Endothelial cell of umbilical vein (primary cell): ENCODE measurements around the gene TCERG1L. TPM values are rescaled to one million over a fixed set of nuclear protein-coding genes. Genes with fewer than 3 reads are reported as not detected.

Experiments used
- BruUV-seq: library from RNA; stranded (reverse); fragments of 400-500 nt; replicated peaks from 2 replicates; lab custom pipeline; 2021; lab: Mats Ljungman, UMichigan
- CTCF ChIA-PET: fragments of 300-600, 350-600 bp; sonication (Branson Sonifier 250); formaldehyde crosslinking; loops from one replicate; lab custom pipeline; 2021; ENCODE audit warnings: antibody characterized with exemption, inconsistent platforms; lab: Charles Lee
- POLR2A ChIA-PET: fragments of 300-600, 350-600 bp; sonication (Branson Sonifier 250); formaldehyde crosslinking; loops from one replicate; lab custom pipeline; 2021; ENCODE audit warnings: antibody characterized with exemption, inconsistent platforms; lab: Charles Lee
- DNase-seq: peaks from one replicate; pipeline ENCODE4 v3.0.0-alpha.2; 2011; ENCODE audit warnings: low read depth, low spot score
- FAIRE-seq: peaks from 2 replicates; lab custom pipeline; 2011; peaks lifted over from hg19 to GRCh38; lab: Jason Lieb, UNC
- H2AFZ ChIP-seq: 2 replicates; pipeline ENCODE4 v1.6.0; 2012; ENCODE audit warnings: low read depth, low read length, control low read depth, inconsistent platforms
- H3K27ac ChIP-seq: 2 replicates; pipeline ENCODE4 v1.5.1; 2011; ENCODE audit warnings: low read depth, mild to moderate bottlenecking, control low read depth, low read length, moderate library complexity; ENCODE audit not compliant: insufficient read depth
- H3K27me3 ChIP-seq, 2 experiments: 2 replicates each; pipeline versions ENCODE4 v1.6.0 to v1.6.1; 2011; ENCODE audit warnings: low read length in 2 of 2, mixed read lengths in 1 of 2; ENCODE audit not compliant: control insufficient read depth in 2 of 2, insufficient read depth in 2 of 2
- H3K36me3 ChIP-seq, 2 experiments: 2 replicates in 1 of 2; 3 replicates in 1 of 2; pipeline ENCODE4 v1.5.1; 2011; ENCODE audit warnings: low read length in 2 of 2, mild to moderate bottlenecking in 1 of 2, moderate library complexity in 1 of 2; ENCODE audit not compliant: control insufficient read depth in 2 of 2, insufficient read depth in 2 of 2; ENCODE audit errors: extremely low read depth in 1 of 2
- H3K4me1 ChIP-seq: 3 replicates; pipeline ENCODE4 v1.5.1; 2011; ENCODE audit warnings: mild to moderate bottlenecking, low read length; ENCODE audit not compliant: control insufficient read depth, insufficient read depth; ENCODE audit errors: extremely low read depth
- H3K4me2 ChIP-seq: 2 replicates; pipeline ENCODE4 v1.6.1; 2011; ENCODE audit warnings: low read length, control low read depth, mixed read lengths; ENCODE audit not compliant: insufficient read depth
- H3K4me3 ChIP-seq, 3 experiments: fragments of 200-600 bp in 1 of 3; sonication (generic), shearing (Covaris generic) in 1 of 3; replicated peaks in 1 of 3; 2 replicates each; pipeline ENCODE4 v1.5.1; 2011 to 2016; ENCODE audit warnings: control low read depth in 3 of 3, low read length in 3 of 3, mild to moderate bottlenecking in 2 of 3, inconsistent platforms in 1 of 3, low read depth in 1 of 3, moderate library complexity in 1 of 3; ENCODE audit not compliant: insufficient read depth in 1 of 3
- H3K79me2 ChIP-seq: 2 replicates; pipeline ENCODE4 v1.6.0; 2012; ENCODE audit warnings: low read length, inconsistent platforms; ENCODE audit not compliant: control insufficient read depth, insufficient read depth
- H3K9ac ChIP-seq: replicated peaks from 2 replicates; pipeline ENCODE3; 2011; ENCODE audit warnings: low read length, control low read depth; ENCODE audit not compliant: insufficient read depth; ENCODE audit errors: extremely low read depth
- H3K9me1 ChIP-seq: replicated peaks from 3 replicates; pipeline ENCODE4 v1.6.0; 2011; ENCODE audit warnings: mild to moderate bottlenecking, low read length; ENCODE audit not compliant: control insufficient read depth, insufficient read depth; ENCODE audit errors: extremely low read depth
- H3K9me3 ChIP-seq: replicated peaks from 2 replicates; pipeline ENCODE4 v1.5.1; 2012; ENCODE audit warnings: low read length, inconsistent platforms; ENCODE audit not compliant: control insufficient read depth, insufficient read depth
- H4K20me1 ChIP-seq: replicated peaks from 2 replicates; pipeline ENCODE3; 2011; ENCODE audit warnings: mild to moderate bottlenecking, low read length; ENCODE audit not compliant: control insufficient read depth, insufficient read depth; ENCODE audit errors: extremely low read depth
- CTCF ChIP-seq, 2 donors: IDR thresholded peaks; 1 replicate in 1 of 2; 2 replicates in 1 of 2; pipeline ENCODE4 v1.5.1; 2011; ENCODE audit warnings: low read length in 2 of 2, mild to moderate bottlenecking in 2 of 2, moderate library complexity in 2 of 2, control low read depth in 1 of 2, inconsistent platforms in 1 of 2, low read depth in 1 of 2; ENCODE audit not compliant: insufficient read depth in 1 of 2; ENCODE audit errors: extremely low read depth in 1 of 2
- EZH2 ChIP-seq: IDR thresholded peaks from 2 replicates; pipeline ENCODE4 v1.6.1; 2012; ENCODE audit warnings: borderline replicate concordance, low read depth, mild to moderate bottlenecking, moderate library complexity, low read length, inconsistent platforms; ENCODE audit not compliant: severe bottlenecking
- FOS ChIP-seq: IDR thresholded peaks from 2 replicates; pipeline ENCODE4 v1.6.1; 2011; ENCODE audit warnings: mild to moderate bottlenecking, low read length, moderate library complexity, borderline replicate concordance; ENCODE audit not compliant: insufficient read depth
- GATA2 ChIP-seq: IDR thresholded peaks from 2 replicates; pipeline ENCODE4 v1.7.0; 2011; ENCODE audit warnings: low read depth, mild to moderate bottlenecking, moderate library complexity, mixed read lengths, low read length; ENCODE audit not compliant: insufficient read length, insufficient read depth
- JUN ChIP-seq: IDR thresholded peaks from 2 replicates; pipeline ENCODE4 v1.6.1; 2011; ENCODE audit warnings: borderline replicate concordance, low read depth; ENCODE audit not compliant: insufficient read length, insufficient read depth
- MAX ChIP-seq: IDR thresholded peaks from 2 replicates; pipeline ENCODE4 v1.6.1; 2011; ENCODE audit not compliant: insufficient read depth, insufficient read length
- MYC ChIP-seq: IDR thresholded peaks from one replicate; pipeline ENCODE4 v1.6.1; 2011; ENCODE audit warnings: mild to moderate bottlenecking, low read depth, low read length
- POLR2A ChIP-seq: IDR thresholded peaks from 2 replicates; pipeline ENCODE4 v1.6.1; 2012; ENCODE audit warnings: low read depth, mild to moderate bottlenecking, control low read depth, low read length
- POLR2AphosphoS5 ChIP-seq: IDR thresholded peaks from 2 replicates; pipeline ENCODE4 v1.6.1; 2012; ENCODE audit warnings: low read depth, mild to moderate bottlenecking, control low read depth, low read length, moderate library complexity; ENCODE audit not compliant: insufficient read depth
- dilution Hi-C: fragments of 300-500 bp; cut with MboI; formaldehyde crosslinking; loops from one replicate; pipeline ENCODE4 v1.15.0; 2019; ENCODE audit warnings: low sequenced_read_pairs; ENCODE audit not compliant: extremely low pct_ligation_motif_present
- intact Hi-C: fragments of 100-400 bp; cut with micrococcal nuclease; formaldehyde crosslinking; loops from one replicate; pipeline ENCODE4 v1.10.0; 2022
- polyA plus RNA-seq, 4 experiments: library from polyadenylated mRNA; depleted of rRNA in 3 of 4; stranded (reverse) in 3 of 4; unstranded in 1 of 4; fragments of >200 nt; gene quantifications; 2 replicates each; pipeline versions ENCODE4 v1.2.1 to v1.2.3, GENCODE V29; 2011 to 2012; ENCODE audit warnings: missing spikeins in 1 of 4
- total RNA-seq: library from RNA; stranded (reverse); gene quantifications from 2 replicates; pipeline ENCODE4 v1.2.3, GENCODE V29; 2021

TCERG1L gene
- total and polyA plus RNA-seq, 2 donors (not counting 3 experiments of a cell fraction or from before 2014, with no cell fraction given), result not detected

- FAIRE-seq (no peak), DNase-seq (no peak)
- H3K36me3 ChIP-seq, result no peaks in the 10 kb centered on the region
- no peaks in the 10 kb centered on the region for H3K79me2 ChIP-seq
- H3K9me3 ChIP-seq, result peaks cover 4% of the 10 kb centered on the region
- H3K27me3 ChIP-seq, result no peaks in the 10 kb centered on the region
- no peak for TF ChIP-seq EZH2
- no peak for TF ChIP-seq GATA2
- TF ChIP-seq POLR2AphosphoS5, result no peak
- TF ChIP-seq CTCF (IDR thresholded peaks at IDR 0.05; ENCODE audit: extremely low read depth in 1 of 2, insufficient read depth in 1 of 2, low read depth in 1 of 2, low read length in 2 of 2), result no peak
- no peak for TF ChIP-seq FOS
- TF ChIP-seq MAX, result no peak
- no peak for TF ChIP-seq JUN
- no peak for TF ChIP-seq MYC
- no peak for TF ChIP-seq POLR2A
- H2AFZ ChIP-seq, result no peak overlapping the region
- no peak overlapping the region for H3K4me3 ChIP-seq
- no peaks in the 10 kb centered on the region for H3K4me1 ChIP-seq
- no peak overlapping the region for H3K9ac ChIP-seq
- intact Hi-C loops, result no loop called here
- no peaks in the 10 kb centered on the region for H3K9me1 ChIP-seq
- H3K27ac ChIP-seq, result no peak overlapping the region
- POLR2A ChIA-PET, result no interaction called here
- dilution Hi-C loops, result no loop called here
- no peaks in the 10 kb centered on the region for H4K20me1 ChIP-seq
- no TSS peak for BruUV-seq
- CTCF ChIA-PET, result no interaction called here
- no peak overlapping the region for H3K4me2 ChIP-seq
Measured at GRCh38 chr10:131233611-131234258, 77.8 kb downstream of the TCERG1L start.
